Calu3 (cell line): Measurements from ENCODE around the gene PROM1. TPM values are rescaled to one million over a fixed set of nuclear protein-coding genes. Genes with fewer than 3 reads are reported as not detected.

Source experiments
- BruUV-seq: library from RNA; stranded (reverse); fragments of 400-500 nt; replicated peaks from 2 replicates; lab custom pipeline; 2021; lab: Mats Ljungman, UMichigan
- CTCF ChIA-PET: fragments of 300-600 bp; sonication (Branson Sonifier 250); formaldehyde crosslinking; loops from one replicate; lab custom pipeline; 2022; ENCODE audit warnings: antibody characterized with exemption; lab: Charles Lee
- DNase-seq: peaks from one replicate; pipeline ENCODE4 v3.0.0; 2022
- H3K27ac Mint-ChIP-seq: one replicate; pipeline ENCODE4 v1.8.0; 2022; ENCODE audit warnings: mixed read lengths; ENCODE audit not compliant: unreplicated experiment
- H3K27me3 Mint-ChIP-seq: one replicate; pipeline ENCODE4 v1.8.0; 2022; ENCODE audit warnings: mixed read lengths; ENCODE audit not compliant: unreplicated experiment
- H3K36me3 Mint-ChIP-seq: one replicate; pipeline ENCODE4 v1.8.0; 2022; ENCODE audit warnings: mild to moderate bottlenecking, moderate library complexity, mixed read lengths; ENCODE audit not compliant: insufficient read depth, unreplicated experiment
- H3K4me1 Mint-ChIP-seq: one replicate; pipeline ENCODE4 v1.8.0; 2022; ENCODE audit warnings: mild to moderate bottlenecking, low read depth, mixed read lengths; ENCODE audit not compliant: unreplicated experiment
- H3K4me3 Mint-ChIP-seq: one replicate; pipeline ENCODE4 v1.8.0; 2022; ENCODE audit warnings: mild to moderate bottlenecking, low read depth, moderate library complexity, mixed read lengths; ENCODE audit not compliant: unreplicated experiment
- H3K9me3 Mint-ChIP-seq: one replicate; pipeline ENCODE4 v1.8.0; 2022; ENCODE audit warnings: low read depth, mixed read lengths; ENCODE audit not compliant: unreplicated experiment
- intact Hi-C: fragments of 100-400 bp; cut with micrococcal nuclease; formaldehyde crosslinking; loops from one replicate; pipeline ENCODE4 v1.10.0; 2022; ENCODE audit not compliant: unreplicated experiment
- total RNA-seq: library from RNA; stranded (reverse); gene quantifications from 2 replicates; pipeline ENCODE4 v1.2.3, GENCODE V29; 2022
- TF ChIP-seq, protein P1 (sequence below): fragments of 200-600 bp; IDR thresholded peaks from one replicate; pipeline ENCODE4 v1.8.0; 2022; ENCODE audit warnings: antibody characterized with exemption; ENCODE audit not compliant: unreplicated experiment

The PROM1 gene
- total RNA-seq, 1 experiment from 2014 or later = 73.9 TPM

DNA sequence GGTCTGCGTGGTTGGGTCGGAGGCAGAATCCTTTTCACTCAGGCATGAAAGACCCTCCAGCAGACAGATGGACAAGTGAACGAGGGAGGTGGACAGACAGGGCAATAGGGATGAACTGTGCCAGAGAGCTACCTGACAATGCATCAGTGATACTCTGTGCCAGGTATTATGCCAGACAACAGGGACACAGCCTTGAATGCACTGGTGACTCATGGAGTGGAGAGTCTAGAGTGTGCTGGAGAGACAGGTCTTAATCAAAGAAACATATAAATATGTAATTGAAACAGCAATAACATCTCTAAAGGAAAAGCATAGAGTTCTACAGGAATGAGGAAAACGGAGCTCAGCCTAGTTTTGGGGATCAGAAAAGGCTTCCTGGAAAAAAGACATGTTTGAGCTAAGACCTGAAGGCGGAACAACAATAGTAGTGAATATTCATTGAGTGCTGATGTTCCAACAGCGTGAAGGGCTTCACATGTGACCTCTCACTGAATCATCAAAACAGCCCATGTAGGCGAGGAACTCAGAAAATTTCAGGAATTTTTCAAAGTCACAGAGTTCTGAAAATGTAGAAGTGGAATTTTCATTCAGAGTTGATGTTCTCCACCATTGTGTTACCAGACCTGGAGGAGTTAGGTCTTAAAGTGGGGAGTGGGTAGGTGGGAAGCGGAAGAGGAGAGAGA lies 100.8 kb downstream of the PROM1 start:
- H3K4me3 Mint-ChIP-seq = no peak overlapping the region

DNA sequence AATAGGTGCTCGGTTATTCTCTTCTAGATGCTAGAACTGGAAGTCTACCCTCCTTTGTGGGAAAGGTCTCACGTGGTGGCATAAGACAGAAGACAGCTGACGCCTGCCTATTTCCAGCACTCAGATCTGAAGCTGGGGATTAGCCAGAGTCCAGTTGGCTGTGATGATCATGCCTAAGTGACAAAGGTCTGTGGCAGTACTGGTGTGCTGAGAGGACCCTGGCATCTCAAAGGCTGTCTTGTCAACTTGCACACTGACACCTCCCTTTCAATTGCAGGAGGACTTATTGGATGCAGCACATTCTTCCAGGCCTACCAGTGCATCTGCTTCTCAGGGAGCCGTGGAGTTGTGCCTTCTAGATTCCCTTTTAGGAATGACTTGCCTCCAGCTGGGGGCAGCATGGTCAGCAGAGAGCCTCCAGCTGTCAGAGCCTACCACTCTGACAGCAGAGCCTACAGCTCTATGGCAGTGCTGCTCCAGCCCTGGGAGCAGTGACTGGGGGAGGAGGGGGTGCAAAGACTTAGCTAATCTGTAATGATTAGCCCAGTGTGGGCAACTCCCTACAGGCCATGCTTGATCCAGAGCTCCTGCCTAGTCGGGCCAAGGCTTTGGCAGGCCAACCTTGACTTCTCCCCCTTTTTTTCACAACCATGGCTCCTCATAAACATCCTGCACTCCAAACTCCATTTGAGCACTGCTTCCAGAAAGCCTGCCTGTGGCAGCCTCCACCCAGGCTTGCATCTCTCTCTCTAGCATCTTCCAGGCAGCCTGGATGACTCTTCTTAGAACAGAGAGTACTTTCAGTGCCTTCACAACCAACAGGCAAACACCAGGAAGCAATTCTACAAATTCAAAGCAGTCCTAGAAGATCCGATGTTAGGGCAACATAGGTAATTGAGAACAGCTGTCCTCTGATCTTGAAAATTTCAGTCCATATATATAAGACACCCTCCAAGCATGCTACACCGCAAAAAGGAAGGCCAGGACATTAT lies 107.1 kb downstream of the PROM1 start:
- Mint-ChIP-seq H3K4me3 (no peak overlapping the region), H3K27ac (no peak overlapping the region), H3K36me3 (no peaks in the 10 kb centered on the region), H3K9me3 (no peaks in the 10 kb centered on the region), H3K4me1 (no peaks in the 10 kb centered on the region), H3K27me3 (no peaks in the 10 kb centered on the region)
- TF ChIP-seq, protein P1, sequence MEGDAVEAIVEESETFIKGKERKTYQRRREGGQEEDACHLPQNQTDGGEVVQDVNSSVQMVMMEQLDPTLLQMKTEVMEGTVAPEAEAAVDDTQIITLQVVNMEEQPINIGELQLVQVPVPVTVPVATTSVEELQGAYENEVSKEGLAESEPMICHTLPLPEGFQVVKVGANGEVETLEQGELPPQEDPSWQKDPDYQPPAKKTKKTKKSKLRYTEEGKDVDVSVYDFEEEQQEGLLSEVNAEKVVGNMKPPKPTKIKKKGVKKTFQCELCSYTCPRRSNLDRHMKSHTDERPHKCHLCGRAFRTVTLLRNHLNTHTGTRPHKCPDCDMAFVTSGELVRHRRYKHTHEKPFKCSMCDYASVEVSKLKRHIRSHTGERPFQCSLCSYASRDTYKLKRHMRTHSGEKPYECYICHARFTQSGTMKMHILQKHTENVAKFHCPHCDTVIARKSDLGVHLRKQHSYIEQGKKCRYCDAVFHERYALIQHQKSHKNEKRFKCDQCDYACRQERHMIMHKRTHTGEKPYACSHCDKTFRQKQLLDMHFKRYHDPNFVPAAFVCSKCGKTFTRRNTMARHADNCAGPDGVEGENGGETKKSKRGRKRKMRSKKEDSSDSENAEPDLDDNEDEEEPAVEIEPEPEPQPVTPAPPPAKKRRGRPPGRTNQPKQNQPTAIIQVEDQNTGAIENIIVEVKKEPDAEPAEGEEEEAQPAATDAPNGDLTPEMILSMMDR = no peak
- DNase-seq = no peak
- CTCF ChIA-PET = interaction anchor here (0.6 kb wide), 1 partner anchor 63 kb away, joined by 3 read pairs; no protein-coding TSS in a partner anchor
- BruUV-seq = no TSS peak
- intact Hi-C loops = no loop called here

More for the DNA sequence above, 100.8 kb downstream of the PROM1 start:
- TF ChIP-seq, protein P1 = no peak
- intact Hi-C loops = no loop called here
- CTCF ChIA-PET = no interaction called here
- Mint-ChIP-seq H3K9me3 (no peaks in the 10 kb centered on the region), H3K4me1 (no peaks in the 10 kb centered on the region), H3K27ac (no peak overlapping the region), H3K36me3 (no peaks in the 10 kb centered on the region), H3K27me3 (no peaks in the 10 kb centered on the region)
- no peak for DNase-seq
- BruUV-seq = no TSS peak

DNA sequence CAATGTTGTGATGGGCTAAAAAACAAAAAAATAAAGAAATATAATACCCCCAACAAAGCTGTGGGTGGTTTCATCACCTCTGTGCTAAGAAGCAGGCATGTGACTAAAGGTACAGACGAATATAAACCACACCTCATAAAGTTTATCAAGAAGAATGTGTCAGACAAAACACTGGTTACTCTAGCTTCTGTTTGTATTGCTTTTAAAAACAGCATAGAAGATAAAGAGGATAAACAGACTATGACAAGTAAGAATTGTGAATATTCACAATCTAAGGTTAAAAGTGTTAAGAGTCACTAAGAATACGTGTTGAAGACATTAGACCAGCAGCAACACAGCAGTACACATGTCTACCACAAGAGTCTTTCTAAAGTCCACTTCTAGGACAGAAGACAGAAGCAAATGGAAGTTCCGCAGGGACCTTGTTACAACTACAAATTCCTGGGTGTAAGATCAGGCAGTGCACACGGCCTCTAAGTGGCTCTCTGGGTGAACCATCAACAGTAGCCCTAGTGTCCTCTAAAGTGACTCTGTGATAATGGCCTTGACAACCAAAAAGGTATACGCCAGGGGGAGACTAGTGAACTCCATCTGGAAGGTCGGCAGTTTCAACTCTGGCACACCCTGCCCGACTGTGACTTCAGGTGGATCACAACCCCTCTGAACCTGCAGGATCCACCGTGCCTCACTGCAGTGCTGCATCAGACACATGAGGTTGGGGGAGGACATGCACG lies 112.6 kb downstream of the PROM1 start:
- no peak overlapping the region for H3K27ac Mint-ChIP-seq
- no peaks in the 10 kb centered on the region for H3K27me3 Mint-ChIP-seq
- no peaks in the 10 kb centered on the region for H3K4me1 Mint-ChIP-seq
- no peak overlapping the region for H3K4me3 Mint-ChIP-seq
- TF ChIP-seq, protein P1 = no peak
- no peak for DNase-seq
- no peaks in the 10 kb centered on the region for H3K9me3 Mint-ChIP-seq
- no peaks in the 10 kb centered on the region for H3K36me3 Mint-ChIP-seq
- CTCF ChIA-PET = no interaction called here
- intact Hi-C loops = no loop called here
- BruUV-seq = no TSS peak
